Epidermal melanocyte (primary cell): ENCODE results near the gene EIF2S2.

ENCODE experiments used
- DNase-seq: peaks from one replicate; pipeline ENCODE4 v3.0.0; 2011; ENCODE audit warnings: low spot score; ENCODE audit not compliant: insufficient read length

EIF2S2 gene

DNA sequence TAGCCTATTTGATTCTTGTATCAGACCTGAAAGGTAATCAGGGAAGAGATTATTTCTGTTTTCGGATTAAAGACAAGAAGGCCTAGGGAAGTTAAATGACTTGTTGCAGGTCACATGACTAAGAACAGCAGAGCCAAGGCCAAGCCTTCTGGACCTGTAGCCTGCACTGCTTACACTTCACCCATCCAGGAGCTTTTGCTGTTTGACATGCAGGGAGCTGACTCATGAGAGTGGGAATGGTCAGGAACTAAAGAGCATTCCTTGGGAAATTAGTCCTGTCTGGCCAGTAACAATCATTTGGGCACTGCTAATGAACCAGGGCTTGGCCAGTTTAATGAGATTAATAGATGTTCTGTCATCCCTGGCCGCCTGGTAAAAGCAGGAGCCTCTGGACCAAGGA, 46.8 kb downstream of the EIF2S2 start:
- DNase-seq = no peak

DNA sequence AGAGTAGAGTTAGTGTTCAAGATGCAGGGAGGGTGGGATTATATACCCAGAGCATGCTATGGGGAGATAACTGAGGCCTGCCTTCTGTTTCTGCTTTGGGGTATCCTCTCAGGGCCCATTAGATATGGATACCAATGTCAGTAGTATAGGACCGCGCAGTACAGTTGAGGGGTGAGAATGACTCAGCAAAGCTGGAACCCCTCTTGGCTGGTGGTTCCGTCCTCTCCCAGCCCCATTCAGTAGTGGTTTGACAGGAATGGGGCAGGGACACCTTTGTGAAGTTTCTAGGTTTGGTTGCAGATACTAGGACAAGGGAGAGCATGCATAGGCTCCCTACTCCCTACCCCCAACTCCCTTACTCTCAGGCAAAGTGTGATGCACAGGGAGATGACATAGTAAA, 47.8 kb downstream of the EIF2S2 start:
- no peak for DNase-seq

DNA sequence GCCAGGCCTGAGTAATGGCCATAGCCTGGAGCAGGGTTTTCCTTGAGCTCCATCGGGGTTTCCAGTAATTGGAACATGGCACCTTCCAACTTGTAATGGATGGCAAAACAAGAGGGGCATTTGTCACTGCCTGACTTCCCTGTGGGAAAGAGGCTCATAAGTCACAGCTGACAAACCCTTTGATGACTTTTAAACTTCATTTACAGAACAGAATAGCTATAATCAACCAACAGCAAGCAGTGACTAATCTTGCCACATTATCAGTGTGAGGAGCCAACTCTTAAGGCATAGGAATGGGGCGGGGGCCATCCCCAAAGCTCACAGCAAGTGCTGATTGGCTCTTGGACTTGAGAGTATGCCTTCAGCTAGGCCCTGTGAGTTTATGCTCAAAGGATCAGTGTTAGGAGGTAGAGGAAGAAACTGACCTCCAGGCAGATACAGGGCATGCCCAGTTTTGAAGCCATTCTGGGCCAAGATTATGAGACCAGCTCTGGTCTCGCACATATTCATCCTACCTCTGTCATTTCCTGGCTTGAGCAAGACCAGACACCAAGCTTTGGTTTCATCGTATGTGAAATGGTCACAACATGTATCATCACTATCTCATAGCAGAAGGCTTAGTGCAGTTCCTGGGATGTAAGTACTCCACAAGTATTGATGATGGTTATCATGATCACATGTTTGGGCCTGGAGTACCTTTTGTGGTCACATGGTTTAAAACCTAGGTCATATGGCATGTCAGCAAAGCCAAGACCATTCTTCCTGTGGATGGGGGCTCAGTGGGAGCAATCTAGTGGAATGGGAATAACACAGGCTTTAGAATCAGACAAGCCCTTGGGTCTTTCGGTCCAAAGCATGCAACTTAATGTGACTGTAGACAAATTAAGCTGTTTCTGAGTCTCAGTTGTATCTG, 49.2 kb downstream of the EIF2S2 start:
- DNase-seq = no peak

DNA sequence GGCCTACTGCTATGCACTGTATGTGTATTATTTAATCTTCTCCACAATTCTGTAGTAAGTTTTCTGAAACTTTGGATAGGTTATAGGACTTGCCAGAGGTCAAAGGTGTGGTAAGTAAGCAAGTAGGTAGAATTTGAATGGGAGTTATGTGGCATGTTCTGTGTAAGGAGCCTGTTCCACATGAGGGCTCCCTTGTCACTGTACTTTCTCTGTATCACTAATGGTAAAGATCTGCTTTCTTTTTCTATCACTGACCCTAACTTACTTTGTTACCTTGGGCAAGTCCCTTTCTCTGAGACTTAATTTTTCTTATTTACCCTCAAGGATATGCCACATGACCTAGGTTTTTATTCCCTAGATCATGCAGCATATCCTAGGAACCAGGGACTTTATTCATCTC, 50.3 kb downstream of the EIF2S2 start:
- no peak for DNase-seq

DNA sequence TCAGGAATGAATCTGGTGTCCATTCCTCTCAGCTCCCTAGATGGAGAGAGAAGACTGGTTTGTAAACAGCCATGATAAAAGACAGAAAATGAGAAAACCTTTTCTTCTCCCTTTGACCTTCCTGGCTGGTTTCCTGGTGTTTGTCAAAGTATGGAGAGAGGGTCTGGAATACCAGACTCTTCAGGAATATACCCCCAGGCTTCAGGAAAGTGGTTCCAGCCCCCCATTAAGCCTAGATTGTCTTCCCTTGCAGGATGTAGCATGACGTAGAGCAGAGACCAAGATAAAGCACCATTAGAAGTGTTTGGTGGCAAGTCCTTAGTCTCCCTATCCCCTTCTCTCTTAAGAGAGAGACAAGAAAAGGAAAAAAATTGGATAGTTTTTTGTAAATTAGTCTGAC, 51.1 kb downstream of the EIF2S2 start:
- no peak for DNase-seq

DNA sequence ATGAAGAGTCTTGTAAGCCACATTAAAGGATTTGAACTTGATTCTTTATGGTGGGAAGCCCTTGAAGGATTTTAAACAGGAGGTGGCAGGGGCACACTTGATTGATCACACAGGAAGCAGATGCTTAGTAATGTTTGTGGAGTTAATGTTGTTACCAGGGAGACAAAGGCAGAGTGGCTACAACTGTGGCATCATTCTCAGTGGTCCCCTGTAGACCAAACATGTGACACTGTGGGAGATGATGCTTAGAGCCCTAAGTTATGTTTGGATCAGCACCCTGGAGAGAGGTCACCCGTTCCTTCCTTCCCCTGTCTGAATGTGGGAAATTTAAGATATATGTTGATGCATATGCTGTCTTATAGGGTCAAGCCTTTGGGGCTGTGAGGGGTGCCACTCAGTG, 53.2 kb downstream of the EIF2S2 start:
- no peak for DNase-seq

DNA sequence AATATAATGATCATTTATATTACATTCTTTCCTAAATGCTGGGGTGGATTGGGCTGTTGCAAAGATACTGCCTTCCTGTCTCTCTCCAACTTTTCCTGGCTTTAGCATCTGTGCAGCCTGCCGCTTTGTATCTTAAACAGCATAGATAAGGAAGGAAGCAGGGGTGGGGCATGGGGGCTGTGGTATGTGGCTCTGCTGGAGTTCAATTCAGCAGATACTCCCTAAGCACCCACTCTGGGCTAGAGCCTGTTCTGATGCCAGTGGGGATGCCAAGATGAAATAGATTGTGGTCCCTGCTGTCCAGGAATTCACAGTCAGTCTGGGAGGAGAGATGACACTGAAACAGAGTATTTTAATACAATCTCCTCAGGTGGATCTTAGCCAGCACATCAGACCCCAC, 56.8 kb downstream of the EIF2S2 start:
- no peak for DNase-seq

DNA sequence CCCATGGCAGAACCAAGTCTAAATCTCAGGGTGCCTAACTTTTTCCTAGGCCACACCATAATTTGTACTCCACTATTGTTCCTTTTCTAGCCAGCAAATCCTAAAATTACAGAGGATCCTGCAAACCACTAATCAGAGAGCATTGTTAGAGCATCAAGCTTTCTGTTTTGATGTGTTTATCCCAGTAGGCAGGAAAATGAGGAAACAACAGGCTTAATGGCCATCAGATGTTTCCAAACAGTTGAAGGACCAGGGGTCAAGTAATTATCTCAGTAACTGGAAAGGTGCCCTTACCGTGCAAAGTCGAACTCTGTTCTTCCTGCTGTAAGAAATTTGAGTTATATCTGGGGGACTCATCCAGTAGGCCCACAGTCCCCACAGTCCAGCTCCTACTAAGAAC, 59.6 kb downstream of the EIF2S2 start:
- DNase-seq = no peak

DNA sequence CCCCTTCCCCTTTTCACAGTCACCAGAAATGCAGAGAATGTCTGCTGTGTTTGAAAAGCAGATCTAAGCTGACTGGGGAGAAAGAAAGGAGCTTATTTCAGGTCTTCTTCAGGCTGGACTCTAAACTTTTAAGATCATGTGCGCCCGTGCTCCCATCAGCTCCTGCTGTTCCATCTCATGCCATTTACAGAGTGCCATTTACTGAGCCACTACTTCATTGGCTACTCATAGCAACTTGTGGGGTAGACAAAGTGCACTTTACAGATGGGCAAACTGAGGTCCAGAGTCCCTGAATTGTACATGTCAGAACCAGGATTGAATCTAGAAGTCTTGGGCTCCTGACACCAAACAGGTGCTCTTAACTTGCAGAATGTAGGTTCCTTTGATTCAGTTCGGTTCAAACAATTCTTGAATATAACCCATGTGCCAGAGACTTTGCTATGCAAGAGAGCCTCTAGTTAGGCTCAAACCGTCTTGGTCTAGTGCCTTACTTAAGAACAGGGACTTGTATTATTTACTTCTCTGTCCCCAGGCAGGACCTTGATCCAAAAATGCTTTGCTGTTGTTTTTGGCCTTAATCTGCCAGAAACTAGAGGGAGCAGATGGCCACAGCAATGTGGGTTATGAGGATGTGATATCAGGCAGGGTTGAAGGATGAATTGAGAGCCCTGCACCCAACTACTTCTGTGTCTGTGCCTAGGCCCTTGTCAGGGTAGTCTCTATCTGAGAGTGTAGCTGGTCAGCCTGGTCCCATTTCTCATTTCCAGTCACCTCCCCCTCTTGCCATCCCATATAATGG, 61.9 kb downstream of the EIF2S2 start:
- no peak for DNase-seq

DNA sequence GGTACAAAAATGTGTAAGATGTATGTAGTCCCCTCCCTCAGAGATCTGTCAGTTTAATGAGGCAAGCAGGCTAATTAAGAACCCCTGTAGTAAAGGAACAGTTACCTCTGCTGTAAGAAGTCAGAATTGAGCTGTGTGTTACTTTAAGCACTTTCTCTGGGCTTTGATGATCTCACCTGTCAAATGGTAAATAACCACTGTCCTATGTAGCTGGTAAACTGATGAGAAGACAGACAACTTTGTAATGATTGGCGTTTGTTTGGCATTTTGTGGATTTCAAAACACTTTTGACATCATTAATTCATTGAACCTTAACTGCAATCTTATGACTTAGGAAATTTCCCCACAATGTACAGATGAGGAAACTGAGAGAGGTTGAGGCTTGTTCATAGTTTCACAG, 62.7 kb downstream of the EIF2S2 start:
- no peak for DNase-seq

DNA sequence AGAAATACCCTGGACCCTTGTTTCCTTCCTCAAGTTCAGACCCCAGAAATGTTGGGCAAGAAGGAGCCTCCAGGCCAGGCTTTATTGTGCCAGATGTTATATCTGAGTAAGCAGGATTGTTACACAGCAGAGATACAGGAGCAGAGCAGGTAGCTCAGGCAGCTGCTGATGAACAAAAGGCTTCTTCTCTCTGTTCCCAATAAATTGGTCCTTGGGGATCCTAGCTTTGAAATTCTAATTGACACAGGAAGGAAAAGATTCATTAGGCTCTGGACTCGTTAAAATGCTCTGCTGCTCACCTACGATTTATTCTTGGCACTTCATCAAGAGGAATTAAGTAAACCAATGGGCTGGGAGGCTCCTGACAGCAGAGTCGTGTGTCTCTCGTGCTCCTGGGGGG, 64.1 kb downstream of the EIF2S2 start:
- DNase-seq = no peak

DNA sequence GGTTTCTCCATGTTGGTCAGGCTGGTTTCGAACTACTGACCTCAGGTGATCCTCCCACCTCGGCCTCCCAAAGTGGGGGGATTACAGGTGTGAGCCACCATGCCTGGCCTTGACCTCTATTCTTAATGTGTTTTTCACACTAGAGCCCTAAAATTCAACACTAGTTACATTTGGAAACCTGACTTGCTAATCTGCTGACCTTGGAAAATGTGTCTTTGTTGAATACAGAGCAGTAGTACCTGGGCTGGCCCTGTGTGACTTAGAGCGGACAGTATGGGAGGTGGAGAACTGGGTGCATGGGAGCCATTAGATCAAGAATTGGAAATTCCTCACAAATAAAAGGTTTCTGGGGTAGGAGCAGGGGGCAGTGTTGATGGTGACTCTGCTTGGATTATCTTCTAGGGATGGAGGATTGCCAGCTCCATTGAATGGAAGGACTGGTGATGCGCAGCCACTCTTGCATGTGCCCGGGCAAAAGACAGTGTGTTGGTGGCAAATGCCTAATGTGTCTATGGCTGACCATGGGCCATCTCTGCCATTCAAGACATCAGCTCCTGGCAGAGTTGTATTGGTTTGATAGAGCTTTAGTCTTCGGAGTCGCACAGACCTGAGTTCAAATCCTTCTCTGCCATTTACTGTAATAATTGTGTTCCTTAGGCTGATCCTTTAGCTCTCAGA, 64.9 kb downstream of the EIF2S2 start:
- no peak for DNase-seq

DNA sequence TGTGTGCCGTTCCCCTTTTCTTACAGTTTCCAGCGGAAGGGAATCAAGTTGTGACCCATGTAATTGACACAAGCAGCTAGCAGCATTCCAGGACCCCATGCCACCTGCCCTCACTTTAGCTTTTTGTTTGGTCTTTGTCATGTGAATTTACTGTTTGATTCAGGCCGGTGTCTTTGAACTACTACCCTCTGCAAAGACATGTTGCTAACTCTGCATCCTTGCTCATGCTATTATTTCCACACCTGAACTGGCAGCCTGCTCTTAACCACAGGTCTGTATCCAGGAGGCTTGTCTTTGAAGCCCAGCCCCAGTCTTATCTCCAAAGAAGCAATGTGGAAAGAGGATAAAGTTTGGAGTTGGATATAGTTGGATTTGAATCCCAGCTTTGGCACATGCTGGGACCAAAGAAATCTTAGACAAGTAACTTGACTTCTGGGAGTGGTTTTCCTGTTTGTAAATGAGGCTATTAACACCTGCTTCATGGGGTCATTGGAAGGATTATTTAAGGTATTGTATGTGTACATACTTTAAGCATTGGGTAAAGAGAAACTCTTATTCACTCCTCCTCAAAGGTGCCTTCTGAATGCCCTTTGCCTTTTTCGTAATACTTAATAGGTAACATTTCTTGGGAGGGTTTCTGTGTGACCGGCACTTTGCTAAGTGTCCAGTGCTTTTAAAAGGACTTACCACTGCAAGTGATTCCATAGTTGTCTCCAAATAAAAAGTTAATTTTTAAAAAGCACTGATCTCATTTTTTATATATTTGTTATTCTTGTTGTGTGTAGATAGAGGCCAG, 65.9 kb downstream of the EIF2S2 start:
- DNase-seq = no peak

DNA sequence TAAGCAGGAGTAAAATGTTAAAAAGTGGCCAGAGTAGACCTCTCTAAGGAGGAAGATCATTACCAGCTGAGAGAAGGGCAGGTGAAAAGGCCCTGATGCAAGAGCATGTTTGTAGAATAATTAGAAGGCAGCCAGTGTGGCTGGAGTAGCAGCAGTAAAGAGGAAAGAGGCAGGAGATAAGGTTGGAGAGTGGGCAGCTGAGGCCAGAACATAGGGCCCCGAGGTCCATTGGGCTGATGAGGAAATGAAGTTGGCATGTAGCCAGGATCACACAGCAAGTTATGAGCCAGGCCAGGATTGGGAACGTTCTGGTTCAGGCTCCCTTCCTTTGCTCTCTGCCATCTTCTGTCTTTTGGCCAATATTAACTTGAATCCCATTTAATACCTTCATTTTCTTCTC, 66.7 kb downstream of the EIF2S2 start:
- DNase-seq = no peak

DNA sequence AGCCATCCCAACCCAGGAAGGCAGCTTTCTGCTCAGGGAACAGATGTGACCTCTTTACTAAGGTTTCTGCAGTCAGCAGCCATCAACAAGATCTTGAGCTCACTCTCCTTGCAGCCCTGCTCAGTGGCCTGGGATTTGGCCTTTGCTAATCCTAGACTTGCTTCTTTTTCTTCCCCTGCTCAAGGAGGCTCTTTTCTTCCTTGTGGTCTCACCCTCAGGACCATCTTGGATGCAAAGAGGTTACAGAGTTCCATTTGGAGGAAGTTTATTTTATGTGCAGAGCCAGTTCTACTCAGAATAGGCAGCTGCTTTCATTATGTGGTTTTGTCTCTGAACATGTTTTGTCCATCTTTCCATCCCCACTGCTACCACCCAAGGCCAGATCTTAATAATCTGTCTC, 69.0 kb downstream of the EIF2S2 start:
- DNase-seq = no peak

DNA sequence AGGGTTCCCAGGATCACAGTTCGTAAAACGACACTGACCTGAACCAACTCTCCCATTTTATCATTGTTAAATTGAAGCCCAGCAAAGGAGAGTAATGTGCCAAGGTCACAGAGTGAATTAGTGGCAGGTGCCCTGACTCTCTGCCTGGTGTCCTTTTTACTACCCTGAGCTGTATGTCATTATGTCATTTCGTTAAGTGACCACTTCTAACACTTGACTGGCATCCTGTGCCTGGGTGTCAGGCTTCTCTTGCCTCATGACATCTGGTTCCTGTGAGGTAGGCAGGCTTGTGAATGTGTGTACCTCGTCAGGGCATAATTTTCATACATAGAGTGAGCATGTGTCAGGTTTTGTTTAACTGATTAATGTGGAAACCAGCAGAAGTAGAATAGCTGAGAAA, 69.8 kb downstream of the EIF2S2 start:
- DNase-seq = no peak

DNA sequence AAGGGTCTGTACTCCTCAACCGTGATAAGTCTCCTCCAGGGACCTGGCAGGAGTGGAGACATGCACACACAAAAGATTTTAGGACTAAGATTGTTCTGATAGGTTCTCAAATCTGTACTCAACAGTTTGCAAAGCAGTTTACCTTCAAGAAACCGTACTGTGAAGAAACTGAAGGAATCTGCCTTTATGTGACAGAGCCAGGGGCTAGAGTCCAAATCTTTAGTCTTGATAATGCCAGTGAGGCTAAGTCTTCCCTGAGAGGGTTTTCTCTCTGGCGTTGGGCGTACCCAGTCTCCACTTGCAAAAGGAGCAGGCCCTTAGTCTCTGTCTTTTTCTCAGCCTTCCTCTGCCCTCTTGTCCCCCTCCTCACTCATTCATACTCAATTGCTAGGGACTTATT, 70.8 kb downstream of the EIF2S2 start:
- no peak for DNase-seq

DNA sequence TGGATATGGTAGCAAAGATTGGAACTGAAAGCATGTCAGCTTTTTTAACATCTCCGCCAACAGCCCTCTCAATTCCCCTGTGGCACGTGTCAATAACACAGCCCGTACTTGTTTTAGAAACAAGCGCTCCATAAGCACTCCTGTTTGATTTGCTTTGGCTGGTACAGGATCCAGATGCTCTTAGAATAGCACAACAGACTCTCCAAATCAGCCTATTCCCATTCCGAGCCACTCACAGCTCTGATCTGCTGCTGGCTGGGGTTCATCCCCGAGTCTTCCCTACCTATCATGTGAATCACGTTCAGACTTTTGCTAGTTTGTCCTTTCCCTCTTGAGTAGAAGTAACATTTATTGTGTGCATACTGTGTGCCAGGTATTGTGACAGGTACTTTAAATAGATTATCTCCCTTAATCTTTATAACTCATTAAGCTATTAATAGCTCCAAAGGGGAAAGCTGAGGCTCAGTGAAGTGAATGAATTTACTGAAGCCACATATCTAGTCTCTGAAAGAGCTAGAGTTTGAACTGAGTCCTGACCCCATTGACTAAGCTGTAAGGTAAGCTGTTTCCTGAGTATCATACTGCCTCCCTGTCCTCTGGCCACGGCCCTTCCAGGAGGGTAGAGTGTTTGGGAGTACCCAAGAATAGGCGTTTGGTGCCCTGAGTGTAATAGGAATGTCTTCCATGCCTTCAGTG, 71.6 kb downstream of the EIF2S2 start:
- DNase-seq = no peak
